NCI-H1092 treated with DMSO at 0.1 percent for 48 hours (cell line): ENCODE measurements around the gene XRN1.
A peak's percentile ranks its signal among the peaks of the same experiment; 100 is the strongest.
"Not testable (repeated sequence)": the region's sequence is repeated elsewhere in the genome, so short reads cannot be mapped to it uniquely, and the experiment has no call there.

ENCODE experiments used
- DNase-seq: peaks from one replicate; lab custom pipeline; 2025; lab: John Stamatoyannopoulos, UW

Gene XRN1

GRCh38 chr3:142447852-142448823 lies at the start of gene XRN1:
XRN1 (minus strand) TSS chr3:142448037; CDS start chr3:142447944, 93 bp downstream.
- DNase-seq = peak; percentile 89

- no peak for DNase-seq
Measured at GRCh38 chr3:142495103-142495502, 47.3 kb upstream of the XRN1 start.

- DNase-seq = no peak
Measured at GRCh38 chr3:142492184-142492583, 44.3 kb upstream of the XRN1 start.

- no peak for DNase-seq
Measured at GRCh38 chr3:142489572-142490323, 41.9 kb upstream of the XRN1 start.

GRCh38 chr3:142484912-142485435 lies 37.1 kb upstream of the XRN1 start:
- DNase-seq = no peak

- DNase-seq = no peak
Measured at GRCh38 chr3:142481196-142481595, 33.4 kb upstream of the XRN1 start.

- DNase-seq = no peak
Measured at GRCh38 chr3:142470826-142471225, 23.0 kb upstream of the XRN1 start.

GRCh38 chr3:142468456-142468855 lies 20.6 kb upstream of the XRN1 start:
- DNase-seq = no peak

- DNase-seq = no peak
Measured at GRCh38 chr3:142467768-142468167, 19.9 kb upstream of the XRN1 start.

GRCh38 chr3:142460689-142461088 lies 12.9 kb upstream of the XRN1 start:
- no peak for DNase-seq

GRCh38 chr3:142459929-142460328 lies 12.1 kb upstream of the XRN1 start:
- DNase-seq = no peak

GRCh38 chr3:142459096-142459495 lies 11.3 kb upstream of the XRN1 start:
- no peak for DNase-seq

- no peak for DNase-seq
Measured at GRCh38 chr3:142450881-142451280, 3.0 kb upstream of the XRN1 start.

GRCh38 chr3:142450189-142450588 lies 2.4 kb upstream of the XRN1 start:
- DNase-seq = no peak

- peak; percentile 64 for DNase-seq
Measured at GRCh38 chr3:142447301-142447851, 461 bp downstream of the XRN1 start.

GRCh38 chr3:142445816-142446254 lies 2.0 kb downstream of the XRN1 start:
- DNase-seq = no peak

GRCh38 chr3:142444343-142444742 lies 3.5 kb downstream of the XRN1 start:
- no peak for DNase-seq

- DNase-seq = not testable (repeated sequence)
Measured at GRCh38 chr3:142443060-142443459, 4.8 kb downstream of the XRN1 start.

- DNase-seq = not testable (repeated sequence)
Measured at GRCh38 chr3:142439499-142440220, 8.2 kb downstream of the XRN1 start.

GRCh38 chr3:142438096-142438495 lies 9.7 kb downstream of the XRN1 start:
- not testable (repeated sequence) for DNase-seq

GRCh38 chr3:142436951-142437585 lies 10.8 kb downstream of the XRN1 start:
- no peak for DNase-seq
